Osteocyte (in vitro differentiated cells): Measurements from ENCODE around the gene CPLANE2. TPM values are rescaled to one million over a fixed set of nuclear protein-coding genes. Genes with fewer than 3 reads are reported as not detected.
A peak's percentile ranks its signal among the peaks of the same experiment; 100 is the strongest.

Experiments used
- DNase-seq: peaks from one replicate; pipeline ENCODE4 v3.0.0; 2021; ENCODE audit warnings: mixed read lengths; ENCODE audit not compliant: unreplicated experiment; ENCODE audit errors: extremely low spot score
- H3K27ac Mint-ChIP-seq: one replicate; pipeline ENCODE4 v1.8.0; 2021; ENCODE audit warnings: mild to moderate bottlenecking, mixed read lengths; ENCODE audit not compliant: unreplicated experiment
- H3K27me3 Mint-ChIP-seq: one replicate; pipeline ENCODE4 v1.8.0; 2021; ENCODE audit warnings: mixed read lengths; ENCODE audit not compliant: unreplicated experiment
- H3K36me3 Mint-ChIP-seq: one replicate; pipeline ENCODE4 v1.8.0; 2021; ENCODE audit warnings: mixed read lengths; ENCODE audit not compliant: unreplicated experiment
- H3K4me1 Mint-ChIP-seq: one replicate; pipeline ENCODE4 v1.8.0; 2021; ENCODE audit warnings: mixed read lengths; ENCODE audit not compliant: unreplicated experiment
- H3K4me3 Mint-ChIP-seq: one replicate; pipeline ENCODE4 v1.8.0; 2021; ENCODE audit warnings: mild to moderate bottlenecking, moderate library complexity, mixed read lengths; ENCODE audit not compliant: unreplicated experiment
- H3K9me3 Mint-ChIP-seq: one replicate; pipeline ENCODE4 v1.8.0; 2021; ENCODE audit warnings: mixed read lengths; ENCODE audit not compliant: unreplicated experiment
- CTCF ChIP-seq: fragments of 200-600 bp; sonication (generic); IDR thresholded peaks from 2 replicates; pipeline ENCODE4 v1.5.0; 2021; ENCODE audit warnings: antibody characterized with exemption, mild to moderate bottlenecking, moderate library complexity
- total RNA-seq: library from RNA; stranded (reverse); gene quantifications from 2 replicates; pipeline ENCODE4 v1.2.1, GENCODE V29; 2021

CPLANE2 gene
- total RNA-seq, 1 donor from 2014 or later: 11.8 TPM

GRCh38 chr1:16275591-16275990 lies 38.6 kb upstream of the CPLANE2 start:
- no peak for TF ChIP-seq CTCF
- Mint-ChIP-seq H3K27ac (no peak overlapping the region), H3K4me3 (no peak overlapping the region), H3K9me3 (no peaks in the 10 kb centered on the region), H3K4me1 (peaks cover 9% of the 10 kb centered on the region), H3K27me3 (no peaks in the 10 kb centered on the region), H3K36me3 (peaks cover 11% of the 10 kb centered on the region)
- DNase-seq: no peak

- no peaks in the 10 kb centered on the region for H3K9me3 Mint-ChIP-seq
- H3K27me3 Mint-ChIP-seq: no peaks in the 10 kb centered on the region
- no peak overlapping the region for H3K27ac Mint-ChIP-seq
- TF ChIP-seq CTCF: no peak
- no peak overlapping the region for H3K4me3 Mint-ChIP-seq
- DNase-seq: no peak
- H3K4me1 Mint-ChIP-seq: peaks cover 14% of the 10 kb centered on the region
- peaks cover 4% of the 10 kb centered on the region for H3K36me3 Mint-ChIP-seq
These were observed 30.8 kb upstream of the CPLANE2 start for GRCh38 chr1:16267690-16268180.

- Mint-ChIP-seq H3K4me1 (peaks cover 14% of the 10 kb centered on the region), H3K9me3 (no peaks in the 10 kb centered on the region), H3K36me3 (peaks cover 3% of the 10 kb centered on the region), H3K27me3 (no peaks in the 10 kb centered on the region), H3K27ac (no peak overlapping the region), H3K4me3 (no peak overlapping the region)
- DNase-seq: no peak
- no peak for TF ChIP-seq CTCF
These were observed 29.6 kb upstream of the CPLANE2 start for GRCh38 chr1:16266411-16267118.

GRCh38 chr1:16262067-16262466 lies 25.1 kb upstream of the CPLANE2 start:
- TF ChIP-seq CTCF: no peak
- Mint-ChIP-seq H3K4me3 (no peak overlapping the region), H3K27me3 (no peaks in the 10 kb centered on the region), H3K36me3 (no peaks in the 10 kb centered on the region), H3K4me1 (peaks cover 13% of the 10 kb centered on the region), H3K9me3 (no peaks in the 10 kb centered on the region), H3K27ac (no peak overlapping the region)
- no peak for DNase-seq

GRCh38 chr1:16260814-16261213 lies 23.8 kb upstream of the CPLANE2 start:
- peak overlapping the region; percentile 31 for H3K27ac Mint-ChIP-seq
- H3K36me3 Mint-ChIP-seq: peaks cover 6% of the 10 kb centered on the region
- no peaks in the 10 kb centered on the region for H3K9me3 Mint-ChIP-seq
- H3K4me1 Mint-ChIP-seq: peaks cover 7% of the 10 kb centered on the region
- no peak for TF ChIP-seq CTCF
- H3K4me3 Mint-ChIP-seq: no peak overlapping the region
- H3K27me3 Mint-ChIP-seq: no peaks in the 10 kb centered on the region
- DNase-seq: no peak
